Posterior cingulate gyrus (tissue), 11 donors: ENCODE data around the gene PLAC1.

ENCODE experiments used
- DNase-seq, 10 donors: peaks; one replicate each; pipeline versions ENCODE4 v3.0.0 to v3.0.0-alpha.2; 2020 to 2021; ENCODE audit warnings: mixed read lengths in 3 of 10
- intact Hi-C: fragments of 100-400 bp; cut with DNase I; formaldehyde crosslinking; loops from one replicate; pipeline ENCODE4 v1.15.1; 2023

Gene PLAC1

DNA sequence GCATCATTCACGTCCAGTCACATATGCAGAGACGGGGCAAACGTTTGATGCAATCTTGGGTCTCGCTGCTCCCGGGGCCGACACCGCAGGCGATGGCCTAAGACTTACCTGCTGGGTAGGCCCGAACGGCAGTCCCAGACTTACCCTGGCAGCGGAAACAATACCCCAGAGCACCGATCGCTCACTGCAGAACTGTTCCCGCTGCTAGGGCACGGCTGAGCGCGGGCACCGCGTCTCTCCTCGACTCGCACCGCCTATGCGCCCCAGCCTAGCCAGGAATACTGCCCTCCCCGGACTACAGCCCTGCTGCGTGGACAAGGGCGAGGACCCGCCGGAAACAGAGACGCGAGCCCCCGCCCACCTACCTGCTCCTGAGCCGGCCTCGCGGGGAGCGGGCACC is 112.1 kb downstream of the PLAC1 start:
- intact Hi-C loops, result no loop called here
- DNase-seq, result peak in 1 of 10 donors; percentile 50

DNA sequence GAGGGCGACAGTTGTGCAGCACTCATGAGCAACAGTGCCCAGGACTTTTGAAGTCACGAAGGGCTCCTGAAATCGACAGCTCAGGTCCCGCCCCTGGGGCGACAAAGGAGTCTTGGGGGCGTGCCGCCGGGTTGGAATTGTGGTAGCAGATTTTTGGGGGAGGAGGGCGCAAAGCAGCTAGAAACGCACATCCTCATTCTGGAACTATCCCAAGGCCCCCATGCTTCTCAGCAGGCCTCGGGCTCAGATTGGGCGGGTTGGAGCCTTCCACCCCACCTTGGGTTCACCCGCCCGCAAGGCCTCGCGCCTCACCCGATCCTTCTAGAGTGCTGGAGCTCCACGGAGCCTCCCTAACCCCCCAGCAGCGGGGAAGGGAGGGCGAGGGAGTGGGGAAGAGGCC is 112.8 kb downstream of the PLAC1 start:
- no peak for DNase-seq
- intact Hi-C loops, result no loop called here

DNA sequence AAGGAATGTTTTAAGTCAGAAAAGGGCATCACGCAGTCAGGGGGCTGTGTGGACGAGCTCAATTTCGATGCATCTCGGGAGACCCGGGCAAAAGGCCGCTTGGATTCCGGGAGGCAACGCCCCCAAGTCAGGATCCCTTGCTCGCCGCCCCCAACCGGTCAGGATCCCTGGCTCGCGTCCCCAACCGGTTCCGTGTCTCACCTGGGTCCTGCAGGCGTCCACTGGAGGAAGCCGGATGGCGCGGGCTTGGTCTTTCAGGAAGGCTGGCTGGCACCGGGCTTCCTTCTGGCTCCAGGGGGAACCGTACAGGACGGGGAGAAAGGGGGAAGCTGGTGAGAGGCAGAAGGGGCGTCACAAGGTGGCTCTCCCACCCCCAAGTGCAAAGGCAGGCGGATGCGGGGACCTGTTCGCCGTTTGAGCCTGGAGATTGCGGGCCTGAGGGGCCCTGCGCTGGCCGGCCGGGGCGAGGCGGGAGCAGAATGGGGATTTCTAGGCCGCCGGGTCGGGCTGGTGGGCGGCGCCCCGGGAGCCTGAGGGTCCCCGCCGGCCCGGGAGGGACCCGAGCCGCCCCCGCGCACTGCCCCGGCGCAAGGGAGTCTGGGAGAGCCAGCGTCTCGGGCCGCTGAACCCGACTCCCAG is 113.6 kb downstream of the PLAC1 start:
- intact Hi-C loops, result no loop called here
- peak in 1 of 10 donors; percentile 79 for DNase-seq

DNA sequence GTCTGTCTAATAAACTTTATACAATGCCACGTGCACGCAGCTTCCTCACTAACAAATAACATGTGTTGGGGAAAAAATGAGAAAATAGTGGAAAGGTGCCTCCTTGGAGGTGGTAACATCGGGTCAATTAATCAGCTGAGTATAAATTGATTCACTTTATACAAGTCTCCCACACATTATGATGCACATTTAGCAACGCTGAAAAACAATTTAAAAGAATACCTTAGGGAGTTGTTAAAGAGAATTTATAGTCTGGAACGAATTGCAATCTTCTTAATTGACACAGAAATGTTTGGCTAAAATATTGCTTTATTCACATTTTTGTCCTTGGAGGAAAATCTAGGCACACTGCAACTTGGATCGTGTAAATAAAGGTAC is 114.1 kb downstream of the PLAC1 start:
- intact Hi-C loops, result no loop called here
- no peak for DNase-seq

DNA sequence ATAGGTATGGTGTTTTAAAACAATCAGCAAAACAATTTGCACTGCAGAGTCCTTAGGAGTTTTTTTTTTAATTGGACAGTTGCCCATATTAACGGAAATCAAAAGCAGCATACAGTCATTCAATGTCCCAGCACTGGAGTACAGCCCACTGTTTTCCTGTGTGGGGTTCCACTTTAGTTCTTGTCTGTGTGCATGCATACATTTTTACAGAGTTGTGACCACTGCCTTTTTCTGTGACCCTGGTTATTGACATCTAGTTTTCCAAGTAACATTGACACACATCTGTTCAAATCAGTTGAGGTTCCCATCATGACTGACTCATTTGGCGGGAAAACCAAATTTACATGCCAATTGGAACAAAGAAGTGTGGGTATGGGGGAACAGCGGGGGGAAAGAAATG is 115.0 kb downstream of the PLAC1 start:
- intact Hi-C loops, result no loop called here
- DNase-seq, result no peak

DNA sequence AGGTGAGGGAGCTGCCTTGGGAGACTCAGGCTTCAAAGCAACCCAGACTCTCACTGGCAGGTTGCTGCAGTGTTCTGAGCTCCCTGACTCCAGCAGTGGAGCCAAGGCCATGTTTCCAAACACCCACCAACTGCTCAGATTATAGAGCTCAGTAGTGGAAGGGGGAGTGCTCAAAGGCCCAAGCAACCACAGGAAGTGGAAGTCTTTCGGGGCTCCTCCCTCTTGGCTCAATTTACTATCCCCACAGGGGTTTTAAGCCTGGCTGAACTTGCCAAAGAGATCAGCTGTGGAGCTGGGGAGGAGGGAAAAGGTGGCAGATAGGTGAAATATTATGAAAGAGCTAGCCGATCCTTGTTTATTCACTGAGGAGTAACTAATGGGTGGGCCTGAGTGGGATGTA is 115.8 kb downstream of the PLAC1 start:
- no peak for DNase-seq
- intact Hi-C loops, result no loop called here

DNA sequence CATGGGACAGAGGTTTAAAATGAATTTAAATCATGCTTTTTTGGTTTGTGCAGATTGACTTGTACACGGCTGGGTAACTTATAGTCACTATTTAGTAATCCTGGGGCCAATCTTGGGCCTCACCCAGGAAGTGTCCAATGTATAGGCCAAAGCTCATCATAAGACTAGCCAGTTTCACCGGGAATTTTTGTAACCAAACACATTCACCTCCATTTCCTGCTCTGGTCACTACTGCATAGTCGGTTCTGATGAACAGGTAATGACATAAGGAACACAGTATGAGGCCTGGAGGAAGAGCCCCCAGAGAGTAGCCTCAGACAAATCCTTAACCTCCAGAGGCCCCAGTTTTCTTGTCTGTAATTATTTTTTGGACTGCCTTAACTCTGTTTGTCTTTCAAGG is 116.4 kb downstream of the PLAC1 start:
- intact Hi-C loops, result no loop called here
- no peak for DNase-seq

DNA sequence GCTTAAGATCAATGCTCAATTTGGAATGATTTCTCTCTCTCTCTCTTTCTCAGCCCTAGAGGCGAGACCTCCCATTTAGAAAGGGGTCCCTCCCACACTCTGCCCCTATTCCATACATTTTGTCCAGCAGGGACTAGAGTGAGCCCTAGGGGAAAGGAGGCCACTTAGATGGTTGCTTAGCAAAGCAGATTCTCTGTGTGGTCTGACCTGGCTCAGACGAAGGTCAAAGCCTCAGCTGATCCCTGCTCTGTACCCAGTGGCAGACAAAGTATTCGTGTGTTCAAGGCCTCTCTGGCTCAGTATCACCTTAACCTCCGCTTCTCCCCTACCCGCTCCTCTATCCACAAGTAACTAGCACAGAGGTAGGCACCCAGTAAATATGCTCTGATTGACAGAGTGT is 120.0 kb downstream of the PLAC1 start:
- no peak for DNase-seq
- intact Hi-C loops, result no loop called here

DNA sequence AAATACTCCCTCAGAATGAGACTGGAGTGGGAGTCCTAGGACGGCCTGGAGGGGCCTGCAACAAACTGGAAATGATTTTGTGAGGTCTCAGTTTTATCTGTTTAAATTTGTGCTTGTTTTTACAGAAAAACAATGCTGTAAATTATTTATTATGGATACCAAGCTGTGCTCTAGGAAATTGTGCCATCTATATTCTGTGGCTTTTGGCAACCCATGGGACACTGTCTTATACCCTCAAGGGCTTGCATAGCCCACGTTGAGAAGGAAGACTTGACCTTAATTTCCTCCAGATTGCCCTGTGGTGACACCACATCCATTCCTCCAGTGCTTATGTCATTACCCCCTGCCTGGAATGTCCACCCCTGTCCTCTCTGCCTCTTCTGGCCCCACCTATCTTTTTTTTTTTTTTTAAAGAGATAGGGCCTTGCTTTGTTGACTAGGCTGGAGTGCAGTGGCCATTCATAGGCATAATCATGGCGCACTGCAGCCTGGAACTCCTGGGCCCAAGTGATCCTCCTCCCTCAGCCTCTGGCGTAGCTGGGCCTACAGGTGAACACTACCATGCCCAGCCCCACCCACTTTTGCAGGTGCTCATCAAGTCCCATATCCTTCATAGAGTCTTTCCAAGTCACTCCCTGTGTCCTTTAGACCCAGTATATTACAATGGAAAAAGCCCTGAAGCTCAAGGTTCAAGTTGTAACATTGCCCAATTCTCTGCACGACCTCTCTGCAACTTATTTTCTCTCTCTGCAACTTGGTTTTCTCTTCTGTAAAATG is 120.9 kb downstream of the PLAC1 start:
- intact Hi-C loops, result no loop called here
- DNase-seq, result no peak

DNA sequence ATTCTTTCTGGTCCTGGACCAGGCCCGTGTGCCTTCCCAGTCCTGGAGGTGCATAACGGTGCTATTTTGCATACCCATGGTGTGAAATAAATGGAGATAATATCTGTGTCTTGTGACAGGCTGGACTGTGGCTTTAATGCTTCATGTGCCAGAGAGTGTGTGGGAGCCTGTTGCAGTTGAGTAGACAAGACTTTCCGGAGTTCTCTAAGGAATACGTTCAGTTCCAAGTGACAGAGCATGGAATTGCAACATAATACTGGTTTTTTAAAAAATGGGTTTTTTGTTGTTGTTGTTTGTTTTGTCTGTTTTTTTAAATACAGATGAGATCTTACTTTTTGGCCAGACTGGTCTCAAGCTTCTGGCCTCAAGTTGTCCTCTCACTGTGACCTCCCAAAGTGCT is 124.3 kb downstream of the PLAC1 start:
- no peak for DNase-seq
- intact Hi-C loops, result no loop called here

DNA sequence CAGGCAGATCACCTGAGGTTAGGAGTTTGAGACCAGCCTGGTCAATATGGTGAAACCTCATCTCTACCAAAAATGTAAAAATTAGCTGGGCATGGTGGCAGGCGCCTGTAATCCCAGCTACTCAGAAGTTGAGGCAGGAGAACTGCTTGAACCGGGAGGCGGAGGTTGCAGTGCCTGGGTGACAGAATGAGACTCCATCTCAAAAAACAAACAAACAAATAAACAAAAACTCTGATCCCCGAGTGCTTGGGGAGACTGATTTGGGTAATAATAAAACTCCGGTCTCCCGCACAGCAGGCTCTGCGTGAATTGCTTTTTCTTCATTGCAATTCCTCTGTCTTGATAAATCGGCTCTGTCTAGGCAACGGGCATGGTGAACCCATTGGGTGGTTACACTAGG is 124.9 kb downstream of the PLAC1 start:
- no peak for DNase-seq
- intact Hi-C loops, result no loop called here

DNA sequence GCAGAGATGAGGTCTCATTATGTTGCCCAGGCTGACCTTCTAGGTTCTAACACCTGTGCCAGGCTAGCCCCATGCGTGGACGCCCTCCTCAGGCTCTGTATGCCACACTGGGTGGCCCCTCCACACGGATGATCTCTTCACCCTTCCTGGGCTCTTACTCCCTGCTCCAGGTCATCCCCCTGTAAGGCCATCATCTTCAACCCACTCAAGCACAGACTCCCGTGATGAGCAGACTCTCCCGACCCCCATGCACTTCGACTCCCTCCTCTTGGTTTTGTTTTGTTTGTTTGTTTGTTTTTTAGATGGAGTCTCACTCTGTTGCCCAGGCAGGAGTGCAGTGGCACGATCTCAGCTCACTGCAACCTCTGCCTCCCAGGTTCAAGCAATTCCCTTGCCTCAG is 127.4 kb downstream of the PLAC1 start:
- no peak for DNase-seq
- intact Hi-C loops, result no loop called here

DNA sequence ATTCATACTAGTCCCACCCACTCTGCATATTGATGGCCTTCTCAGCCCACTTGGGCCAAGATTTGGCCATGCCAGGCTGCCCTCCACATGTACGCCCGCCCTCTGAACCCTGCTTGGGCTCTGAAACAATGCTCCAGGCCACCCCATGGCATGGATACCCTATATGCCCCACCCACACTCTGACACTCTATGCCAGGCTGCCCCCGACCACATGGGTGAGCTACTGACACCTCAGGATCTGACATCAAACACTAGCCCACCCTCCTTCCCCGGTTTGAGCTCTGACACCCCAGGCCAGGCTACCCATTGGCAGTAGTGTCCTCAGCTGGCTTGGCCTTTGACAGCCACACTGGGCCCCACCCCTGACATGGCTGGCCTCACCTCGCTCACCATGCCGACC is 128.8 kb downstream of the PLAC1 start:
- intact Hi-C loops, result no loop called here
- peak in 1 of 10 donors; percentile 68 for DNase-seq

DNA sequence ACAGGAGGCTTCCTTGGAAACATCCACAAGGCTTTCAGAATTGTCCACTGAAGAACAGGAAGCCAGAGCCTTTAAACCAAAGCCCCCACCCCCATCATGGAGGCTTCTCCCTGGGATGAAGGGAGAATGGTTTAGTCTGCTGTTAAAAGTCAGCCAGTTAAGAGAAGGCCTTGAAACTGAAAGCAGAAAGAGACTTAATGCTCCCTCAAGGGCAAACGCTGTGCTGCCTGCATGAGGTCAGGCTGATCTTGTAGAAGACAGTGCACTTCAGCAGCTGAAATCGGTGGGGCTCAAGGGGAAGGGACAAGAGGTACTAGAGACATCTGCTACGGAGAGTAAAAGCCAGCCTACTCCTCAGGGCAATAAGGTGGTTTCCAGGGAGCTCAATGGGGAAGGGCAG is 129.3 kb downstream of the PLAC1 start:
- intact Hi-C loops, result no loop called here
- DNase-seq, result no peak

DNA sequence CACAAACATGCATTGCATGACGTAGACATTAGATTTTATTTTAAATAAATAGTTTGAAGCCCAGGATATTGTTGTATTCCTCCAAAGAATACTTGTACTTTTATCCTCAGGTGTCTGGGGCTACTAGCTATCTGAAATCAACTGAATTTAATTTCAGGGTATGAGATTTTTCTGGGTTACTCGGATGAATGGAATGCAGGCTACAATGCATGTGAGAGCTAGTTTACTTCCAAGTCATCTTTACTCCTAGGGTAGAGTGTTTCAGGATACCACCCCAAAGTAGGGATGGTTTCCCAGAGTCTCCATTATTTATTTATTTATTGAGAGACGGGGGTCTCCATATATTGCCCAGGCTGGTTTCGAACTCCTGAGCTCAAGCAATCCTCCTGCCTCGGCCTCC is 131.9 kb downstream of the PLAC1 start:
- DNase-seq, result no peak
- intact Hi-C loops, result no loop called here

DNA sequence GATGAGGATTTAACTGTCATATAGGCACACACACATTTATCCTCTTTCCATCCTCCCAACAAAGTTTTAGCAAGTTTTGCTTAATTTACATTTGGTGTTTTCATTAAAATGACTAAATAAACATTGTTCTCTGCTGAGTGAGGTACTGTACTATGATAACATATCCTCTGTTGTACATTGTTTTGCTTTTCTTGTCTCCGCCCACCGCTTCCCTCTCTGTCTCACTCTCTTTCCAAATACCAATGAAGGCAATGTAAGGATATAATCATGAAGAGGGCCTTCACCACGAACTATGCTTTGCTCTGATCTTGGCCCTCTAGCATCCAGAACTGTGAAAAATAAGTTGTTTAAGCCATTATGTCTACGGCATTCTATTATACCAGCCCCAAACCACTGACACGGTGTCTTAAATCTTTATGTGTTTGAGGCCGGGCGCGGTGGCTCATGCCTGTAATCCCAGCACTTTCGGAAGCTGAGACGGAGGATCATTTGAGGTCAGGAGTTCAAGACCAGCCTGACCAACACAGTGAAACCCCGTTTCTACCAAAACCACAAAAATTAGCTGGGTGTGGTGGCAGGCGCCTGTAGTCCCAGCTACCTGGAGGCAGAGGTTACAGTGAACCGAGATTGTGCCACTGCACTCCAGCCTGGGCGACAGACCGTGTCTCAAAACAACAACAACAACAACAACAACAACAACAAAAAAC is 133.0 kb downstream of the PLAC1 start:
- no peak for DNase-seq
- intact Hi-C loops, result no loop called here

DNA sequence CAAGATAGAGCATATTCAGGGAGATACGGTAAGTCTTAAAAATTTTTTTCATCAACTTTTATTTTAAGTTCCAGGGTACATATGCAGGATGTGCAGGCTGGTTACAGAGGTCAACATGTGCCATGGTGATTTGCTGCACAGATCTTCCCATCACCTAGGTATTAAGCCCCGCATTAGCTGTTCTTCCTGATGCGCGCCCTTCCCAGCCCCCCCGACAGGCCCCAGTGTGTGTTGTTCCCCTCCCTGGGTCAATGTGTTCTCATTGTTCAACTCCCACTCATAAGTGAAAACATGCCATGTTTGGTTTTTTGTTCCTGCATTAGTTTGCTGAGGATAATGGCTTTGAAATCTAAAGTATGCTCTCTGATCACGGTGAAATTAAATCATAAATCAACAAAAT is 134.1 kb downstream of the PLAC1 start:
- intact Hi-C loops, result no loop called here
- DNase-seq, result no peak

DNA sequence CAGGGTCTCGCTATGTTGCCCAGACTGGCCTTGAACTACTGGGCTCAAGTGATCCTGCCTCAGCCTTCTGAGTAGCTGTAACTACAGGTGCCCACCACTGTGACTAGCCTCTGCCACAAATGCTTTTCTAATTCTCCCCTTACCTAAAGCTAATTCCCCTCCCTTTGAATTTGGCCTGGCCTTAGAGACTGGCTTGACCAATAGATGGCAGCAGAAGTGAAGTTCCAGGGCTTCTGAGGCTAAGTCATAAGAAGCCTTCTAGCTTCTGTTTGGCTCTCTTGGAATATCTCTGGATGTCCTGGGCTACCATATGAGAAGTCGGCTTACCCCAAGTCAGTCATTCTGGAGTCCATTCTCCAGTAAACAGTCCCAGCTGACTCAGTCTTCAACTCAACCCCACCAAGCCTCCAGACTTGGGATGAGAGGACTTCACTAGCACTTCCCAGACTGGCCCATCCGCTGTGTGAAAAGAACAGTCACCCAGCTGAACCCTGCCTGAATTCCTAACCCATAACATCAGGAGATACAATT is 137.3 kb downstream of the PLAC1 start:
- DNase-seq, result no peak
- intact Hi-C loops, result no loop called here
